ENCODE data around the gene MYL9. TPM values are rescaled to one million over a fixed set of nuclear protein-coding genes. Genes with fewer than 3 reads are reported as not detected.
"Not testable (repeated sequence)": the region's sequence is repeated elsewhere in the genome, so short reads cannot be mapped to it uniquely, and the experiment has no call there.

The MYL9 gene
- total RNA-seq, 2 donors from 2014 or later, result 4.4 to 10.1 TPM

- no peaks in the 10 kb centered on the region for H3K36me3 Mint-ChIP-seq (ENCODE audit: low read depth)
- no peaks in the 10 kb centered on the region for H3K4me1 Mint-ChIP-seq
- no peaks in the 10 kb centered on the region for H3K27me3 Mint-ChIP-seq
- no peak for ATAC-seq (replicated peaks)
- no peaks in the 10 kb centered on the region for H3K9me3 Mint-ChIP-seq
- no peak overlapping the region for H3K4me3 Mint-ChIP-seq
- no peak overlapping the region for H3K27ac Mint-ChIP-seq
Observed at GRCh38 chr20:36549942-36550789, 8.8 kb downstream of the MYL9 start.

- no peaks in the 10 kb centered on the region for H3K9me3 Mint-ChIP-seq
- no peaks in the 10 kb centered on the region for H3K36me3 Mint-ChIP-seq (ENCODE audit: low read depth)
- no peak for ATAC-seq (replicated peaks)
- no peaks in the 10 kb centered on the region for H3K4me1 Mint-ChIP-seq
- H3K27ac Mint-ChIP-seq, result no peak overlapping the region
- H3K4me3 Mint-ChIP-seq, result no peak overlapping the region
- no peaks in the 10 kb centered on the region for H3K27me3 Mint-ChIP-seq
Observed at GRCh38 chr20:36550790-36551299, 9.5 kb downstream of the MYL9 start.

- H3K27me3 Mint-ChIP-seq, result no peaks in the 10 kb centered on the region
- no peak overlapping the region for H3K4me3 Mint-ChIP-seq
- ATAC-seq (replicated peaks), result no peak
- no peaks in the 10 kb centered on the region for H3K9me3 Mint-ChIP-seq
- no peaks in the 10 kb centered on the region for H3K4me1 Mint-ChIP-seq
- no peaks in the 10 kb centered on the region for H3K36me3 Mint-ChIP-seq (ENCODE audit: low read depth)
- H3K27ac Mint-ChIP-seq, result no peak overlapping the region
Observed at GRCh38 chr20:36555248-36555647, 13.9 kb downstream of the MYL9 start.

- no peak overlapping the region for H3K27ac Mint-ChIP-seq
- H3K9me3 Mint-ChIP-seq, result peaks cover 4% of the 10 kb centered on the region
- no peak for ATAC-seq (replicated peaks)
- peaks cover 4% of the 10 kb centered on the region for H3K4me1 Mint-ChIP-seq
- H3K27me3 Mint-ChIP-seq, result no peaks in the 10 kb centered on the region
- no peaks in the 10 kb centered on the region for H3K36me3 Mint-ChIP-seq (ENCODE audit: low read depth)
- no peak overlapping the region for H3K4me3 Mint-ChIP-seq
Observed at GRCh38 chr20:36562724-36563123, 21.4 kb downstream of the MYL9 start.

- Mint-ChIP-seq H3K27ac (peak overlapping the region; percentile 5), H3K36me3 (ENCODE audit: low read depth) (no peaks in the 10 kb centered on the region), H3K9me3 (peaks cover 4% of the 10 kb centered on the region), H3K27me3 (no peaks in the 10 kb centered on the region), H3K4me1 (peaks cover 4% of the 10 kb centered on the region), H3K4me3 (no peak overlapping the region)
- ATAC-seq (replicated peaks), result no peak
Observed at GRCh38 chr20:36563374-36563773, 22.1 kb downstream of the MYL9 start.

GRCh38 chr20:36564078-36564725 lies 22.9 kb downstream of the MYL9 start:
- ATAC-seq (replicated peaks); H3K27me3 Mint-ChIP-seq; H3K36me3 Mint-ChIP-seq (ENCODE audit: low read depth); H3K4me1 Mint-ChIP-seq; H3K4me3 Mint-ChIP-seq; H3K9me3 Mint-ChIP-seq: not testable (repeated sequence)
- H3K27ac Mint-ChIP-seq, result peak overlapping the region; percentile 5

- not testable (repeated sequence) for H3K4me1 Mint-ChIP-seq; H3K9me3 Mint-ChIP-seq; H3K4me3 Mint-ChIP-seq; ATAC-seq (replicated peaks); H3K36me3 Mint-ChIP-seq (ENCODE audit: low read depth); H3K27me3 Mint-ChIP-seq; H3K27ac Mint-ChIP-seq
Observed at GRCh38 chr20:36564726-36565121, 23.4 kb downstream of the MYL9 start.

GRCh38 chr20:36565520-36565919 lies 24.2 kb downstream of the MYL9 start:
- Mint-ChIP-seq H3K27ac (no peak overlapping the region), H3K27me3 (no peaks in the 10 kb centered on the region), H3K9me3 (peaks cover 4% of the 10 kb centered on the region), H3K36me3 (ENCODE audit: low read depth) (no peaks in the 10 kb centered on the region), H3K4me3 (no peak overlapping the region), H3K4me1 (peaks cover 4% of the 10 kb centered on the region)
- ATAC-seq (replicated peaks), result no peak

- Mint-ChIP-seq H3K9me3 (peaks cover under 1% of the 10 kb centered on the region), H3K27me3 (no peaks in the 10 kb centered on the region), H3K4me1 (peaks cover 17% of the 10 kb centered on the region), H3K36me3 (ENCODE audit: low read depth) (peaks cover 12% of the 10 kb centered on the region), H3K4me3 (no peak overlapping the region), H3K27ac (no peak overlapping the region)
- ATAC-seq (replicated peaks), result no peak
Observed at GRCh38 chr20:36569847-36570429, 28.6 kb downstream of the MYL9 start.

- Mint-ChIP-seq H3K4me3 (peak overlapping the region; percentile 90), H3K4me1 (peaks cover 25% of the 10 kb centered on the region), H3K27me3 (no peaks in the 10 kb centered on the region), H3K36me3 (ENCODE audit: low read depth) (peaks cover 30% of the 10 kb centered on the region), H3K9me3 (no peaks in the 10 kb centered on the region), H3K27ac (peak overlapping the region; percentile 98)
- no peak for ATAC-seq (replicated peaks)
Observed at GRCh38 chr20:36571564-36572504, 30.5 kb downstream of the MYL9 start.

GRCh38 chr20:36572701-36573102 lies 31.4 kb downstream of the MYL9 start:
- H3K36me3 Mint-ChIP-seq (ENCODE audit: low read depth), result peaks cover 34% of the 10 kb centered on the region
- peak overlapping the region; percentile 98 for H3K27ac Mint-ChIP-seq
- no peaks in the 10 kb centered on the region for H3K27me3 Mint-ChIP-seq
- peaks cover 25% of the 10 kb centered on the region for H3K4me1 Mint-ChIP-seq
- no peaks in the 10 kb centered on the region for H3K9me3 Mint-ChIP-seq
- peak; percentile 90 for ATAC-seq (replicated peaks)
- peak overlapping the region; percentile 90 for H3K4me3 Mint-ChIP-seq

- Mint-ChIP-seq H3K4me3 (peak within 1 kb of the TSS; percentile 98), H3K4me1 (peaks cover 25% of the 10 kb centered on the region), H3K36me3 (ENCODE audit: low read depth) (peaks cover 40% of the 10 kb centered on the region), H3K27ac (peak within 1 kb of the TSS; percentile 98), H3K9me3 (no peaks in the 10 kb centered on the region), H3K27me3 (no peaks in the 10 kb centered on the region)
- ATAC-seq (replicated peaks), result peak; percentile 73
Observed at GRCh38 chr20:36573103-36573797, 31.9 kb downstream of the MYL9 start, which contains the start of gene TGIF2. TSS of gene TGIF2 (plus strand) at chr20:36573597. CDS start at chr20:36578775, 5,178 bp downstream.

- Mint-ChIP-seq H3K27ac (no peak overlapping the region), H3K4me3 (peak overlapping the region; percentile 98)
Observed at GRCh38 chr20:36573798-36574365, 32.6 kb downstream of the MYL9 start.

More at GRCh38 chr20:36573798-36574365, 32.6 kb downstream of the MYL9 start:
- H3K4me1 Mint-ChIP-seq, result peaks cover 25% of the 10 kb centered on the region
- peaks cover 46% of the 10 kb centered on the region for H3K36me3 Mint-ChIP-seq (ENCODE audit: low read depth)
- no peaks in the 10 kb centered on the region for H3K27me3 Mint-ChIP-seq
- no peaks in the 10 kb centered on the region for H3K9me3 Mint-ChIP-seq
- no peak for ATAC-seq (replicated peaks)

All from activated T-helper 17 cell treated with anti-CD3 and anti-CD28 coated beads, Interleukin-2, amount 50 U/mL, for 72 hours (primary cell).